ENCODE results near the gene SLC2A1.

GRCh38 chr1:42926879-42927242, 31.8 kb downstream of the SLC2A1 start:
- TF ChIP-seq POLR2AphosphoS5 (IDR thresholded peaks at IDR 0.05; ENCODE audit: low read depth, low read length): no peak
- no peak for TF ChIP-seq TAF1 (IDR thresholded peaks at IDR 0.05; ENCODE audit: low read depth, low read length)
- no peak for TF ChIP-seq POLR2A (IDR thresholded peaks at IDR 0.05; ENCODE audit: low read depth, low read length)

All from GM12891 (cell line).